ENCODE data around the gene OR6C4. TPM values are rescaled to one million over a fixed set of nuclear protein-coding genes. Genes with fewer than 3 reads are reported as not detected.

OR6C4 gene
- total RNA-seq, 1 donor from 2014 or later: not detected

Other genes starting within 250 kb of the OR6C4 start
- gene OR6C1, start 235.3 kb upstream of the OR6C4 start, total RNA-seq: not detected
- not detected for gene OR6C3, start 218.9 kb upstream of the OR6C4 start, total RNA-seq
- gene OR6C75, start 186.6 kb upstream of the OR6C4 start, total RNA-seq: not detected
- not detected for gene OR6C65, start 149.1 kb upstream of the OR6C4 start, total RNA-seq
- gene OR6C76, start 123.3 kb upstream of the OR6C4 start, total RNA-seq: not detected
- not detected for gene OR6C2, start 105.5 kb upstream of the OR6C4 start, total RNA-seq
- not detected for gene OR6C70, start 79.5 kb upstream of the OR6C4 start, total RNA-seq
- not detected for gene OR6C68, start 57.2 kb upstream of the OR6C4 start, total RNA-seq
- gene OR2AP1, start 22.9 kb downstream of the OR6C4 start, total RNA-seq: not detected
- not detected for gene OR10P1, start 87.3 kb downstream of the OR6C4 start, total RNA-seq
- gene ITGA7, start 158.3 kb downstream of the OR6C4 start, total RNA-seq: 23.6 TPM
- 173 TPM for gene BLOC1S1, start 166.4 kb downstream of the OR6C4 start, total RNA-seq
- gene RDH5, start 170.8 kb downstream of the OR6C4 start, total RNA-seq: 10.6 TPM
- gene CD63, start 179.4 kb downstream of the OR6C4 start, total RNA-seq: 568 TPM
- 7.6 TPM for gene GDF11, start 193.5 kb downstream of the OR6C4 start, total RNA-seq